ENCODE results near the gene ROBO1.

ROBO1 gene

DNA sequence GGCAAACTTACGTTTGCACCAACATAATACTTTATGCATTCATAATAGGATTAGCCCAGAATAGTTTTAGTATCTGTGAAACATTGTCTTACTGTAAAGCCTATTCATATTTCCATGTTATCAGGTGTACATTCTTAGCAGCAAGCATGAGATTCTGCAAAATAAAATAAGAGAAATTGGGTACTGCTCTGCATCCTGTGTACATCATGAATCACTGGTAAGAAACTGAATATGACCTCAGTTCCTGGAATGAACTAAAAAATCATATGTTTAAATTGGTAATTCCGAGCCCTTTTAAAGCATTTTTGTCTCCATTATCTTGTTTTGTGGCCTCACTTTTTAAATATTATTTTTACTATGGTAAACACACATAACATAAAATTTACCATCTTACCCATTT is 605.1 kb downstream of the ROBO1 start:
- no peak for DNase-seq (ENCODE audit: low spot score)

GRCh38 chr3:79161941-79162340 is 605.9 kb downstream of the ROBO1 start:
- DNase-seq (ENCODE audit: low spot score): no peak

DNA sequence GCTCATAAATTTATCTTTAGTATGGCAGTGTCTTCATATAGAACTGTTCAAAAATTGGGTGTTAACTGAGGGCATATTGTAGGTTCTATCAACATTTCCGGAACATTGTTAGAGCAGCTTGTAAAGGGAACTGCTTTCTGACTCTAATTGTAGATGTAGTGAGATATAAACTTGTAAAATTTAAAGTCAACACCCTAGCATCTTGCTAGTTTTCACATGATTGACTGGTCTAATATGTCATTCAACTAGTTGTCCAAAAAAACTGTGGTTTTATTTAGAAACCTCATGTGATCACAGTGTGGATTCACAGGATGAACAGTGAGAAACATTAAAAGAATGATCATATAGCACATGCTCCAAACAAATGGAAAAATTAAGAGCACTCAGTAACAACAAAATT is 607.4 kb downstream of the ROBO1 start:
- DNase-seq (ENCODE audit: low spot score): no peak

- DNase-seq (ENCODE audit: low spot score): no peak
Measured at GRCh38 chr3:79159736-79160135, 608.1 kb downstream of the ROBO1 start.

DNA sequence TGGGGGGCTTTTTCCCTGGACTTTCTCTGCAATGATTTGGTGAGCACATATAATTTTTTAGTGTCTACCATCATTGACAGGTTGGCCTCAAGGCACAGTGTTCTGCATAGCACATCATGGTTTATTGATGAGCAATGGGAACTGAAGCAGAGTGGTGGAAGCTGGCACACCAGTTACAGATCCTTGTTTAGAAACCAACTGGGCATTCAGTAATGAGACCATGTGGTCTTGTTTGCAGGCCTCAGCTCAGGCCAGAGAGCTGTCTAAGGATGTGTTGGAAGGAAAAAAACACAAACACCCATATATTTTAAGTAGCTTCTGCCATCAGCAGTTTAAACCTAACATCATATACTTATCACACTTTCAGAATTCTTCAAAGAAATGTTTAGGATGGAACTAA is 610.6 kb downstream of the ROBO1 start:
- no peak for DNase-seq (ENCODE audit: low spot score)

GRCh38 chr3:79154865-79155264 is 612.9 kb downstream of the ROBO1 start:
- no peak for DNase-seq (ENCODE audit: low spot score)

DNA sequence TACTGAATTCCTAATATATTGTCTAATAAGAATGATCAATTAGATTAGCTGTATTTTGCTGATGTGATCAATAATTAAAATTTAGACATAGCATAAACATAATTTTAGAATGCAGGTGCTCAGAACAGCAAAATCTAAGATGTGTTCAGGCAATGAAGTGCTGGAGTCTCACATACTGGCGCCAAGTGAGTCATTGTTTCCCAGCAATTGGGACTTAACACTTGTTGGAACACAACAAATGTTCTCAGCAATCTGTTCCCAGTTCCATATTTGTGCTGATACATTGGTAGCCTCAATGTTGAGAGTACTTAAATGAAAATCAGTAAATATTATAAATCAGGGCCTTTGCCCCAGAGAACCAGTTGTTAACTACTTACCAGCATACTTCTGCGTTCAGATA is 619.0 kb downstream of the ROBO1 start:
- DNase-seq (ENCODE audit: low spot score): no peak

DNA sequence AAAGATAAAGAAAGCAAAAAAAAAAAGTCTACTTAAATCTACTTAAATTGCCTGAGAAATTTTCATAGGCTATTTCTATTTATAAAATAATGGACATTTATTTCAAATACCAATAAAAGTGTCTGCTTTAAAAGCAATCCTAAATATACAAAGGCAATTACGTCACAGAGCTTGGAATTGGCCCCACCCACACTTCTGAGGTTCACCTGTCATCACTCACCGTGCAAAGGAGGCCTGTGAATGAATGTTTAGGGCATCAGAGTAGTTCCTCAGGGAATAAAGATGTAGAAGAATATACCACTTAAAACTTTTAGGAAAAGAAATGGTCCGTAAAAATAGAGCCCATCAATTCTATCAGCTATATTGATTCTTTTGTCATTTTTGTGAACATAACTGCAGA is 621.8 kb downstream of the ROBO1 start:
- no peak for DNase-seq (ENCODE audit: low spot score)

DNA sequence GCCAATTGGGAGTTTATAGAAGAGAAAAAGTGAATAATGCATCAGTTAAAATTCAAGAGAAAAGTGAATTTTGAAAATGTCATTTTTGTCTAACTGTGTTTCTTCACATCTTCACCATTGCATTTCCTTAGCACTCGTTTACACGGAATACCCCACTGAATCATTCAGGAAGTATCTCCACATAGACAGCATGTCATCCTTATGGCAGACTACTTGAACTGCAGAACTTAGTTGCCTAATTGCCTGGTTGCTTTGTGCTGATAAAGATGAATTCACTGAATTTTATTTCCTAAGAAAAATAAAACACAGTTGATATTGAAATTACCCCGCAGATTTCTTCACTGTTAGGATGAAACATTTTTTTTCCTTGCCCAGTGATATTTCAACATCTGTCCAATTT is 627.1 kb downstream of the ROBO1 start:
- DNase-seq (ENCODE audit: low spot score): no peak

DNA sequence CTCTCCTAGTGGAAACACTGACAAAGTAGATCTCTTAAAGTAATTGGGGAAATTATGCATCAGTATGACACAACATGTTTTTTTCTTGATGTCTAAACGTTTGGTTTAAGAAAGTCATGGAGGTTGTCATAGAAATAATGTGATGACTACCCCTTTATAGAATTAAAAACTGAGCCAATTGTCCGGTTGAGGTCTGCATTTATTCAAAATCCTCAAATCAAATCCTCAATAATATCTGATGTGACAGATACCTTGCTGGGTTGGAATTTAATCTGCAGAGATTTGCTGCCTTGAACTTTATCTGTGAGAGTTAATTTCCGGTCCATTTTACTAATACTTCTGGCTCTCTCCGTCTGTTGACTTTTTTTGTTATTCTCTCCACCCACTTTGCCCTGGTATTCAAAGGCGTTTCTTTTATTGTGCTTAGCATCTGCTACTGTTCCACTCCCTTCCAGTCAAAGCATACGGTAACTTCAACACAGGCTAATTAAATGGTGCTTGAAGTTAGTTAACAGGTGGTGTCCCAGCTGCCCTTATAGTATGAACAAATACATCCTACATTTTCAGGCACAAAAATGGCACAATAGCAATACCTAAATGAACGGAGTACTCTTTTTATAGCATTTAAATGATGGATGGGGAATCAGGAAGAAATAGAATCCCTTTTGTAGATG is 628.3 kb downstream of the ROBO1 start:
- no peak for DNase-seq (ENCODE audit: low spot score)

DNA sequence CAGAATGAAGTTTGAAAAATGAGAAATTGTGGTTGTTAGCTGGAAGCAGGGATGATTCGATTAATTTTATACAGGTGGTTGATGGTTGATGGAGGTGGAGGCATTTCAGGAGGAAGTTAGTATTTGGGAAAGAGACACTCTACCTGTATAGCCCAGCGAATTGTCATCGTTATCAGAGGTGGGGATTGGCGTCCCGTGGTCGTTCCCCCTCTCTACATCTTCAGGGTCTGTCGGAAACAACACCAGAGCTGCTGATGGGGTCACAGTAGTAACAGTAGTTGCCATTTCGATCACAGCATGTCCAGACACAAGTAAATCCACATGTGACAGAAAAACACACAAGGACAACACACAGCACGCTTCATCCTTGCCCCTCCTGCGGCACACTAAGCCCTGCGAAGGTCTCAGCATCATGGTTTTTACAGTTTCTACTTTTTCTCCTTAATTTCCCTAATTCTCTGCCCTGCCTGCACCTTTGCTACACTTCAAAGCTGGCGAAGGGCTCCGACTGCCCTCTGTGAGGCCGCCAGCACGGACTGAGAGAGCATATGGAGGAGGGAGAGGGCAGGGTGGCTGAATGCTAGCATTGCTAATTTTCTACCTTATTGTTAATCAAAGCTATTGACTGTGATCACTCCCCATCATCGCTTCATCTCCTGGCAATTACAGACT is 642.3 kb downstream of the ROBO1 start:
- DNase-seq (ENCODE audit: low spot score): no peak

GRCh38 chr3:79115458-79115857 is 652.3 kb downstream of the ROBO1 start:
- no peak for DNase-seq (ENCODE audit: low spot score)

- no peak for DNase-seq (ENCODE audit: low spot score)
Measured at GRCh38 chr3:79113876-79114275, 653.9 kb downstream of the ROBO1 start.

- no peak for DNase-seq (ENCODE audit: low spot score)
Measured at GRCh38 chr3:79111375-79112052, 656.3 kb downstream of the ROBO1 start.

DNA sequence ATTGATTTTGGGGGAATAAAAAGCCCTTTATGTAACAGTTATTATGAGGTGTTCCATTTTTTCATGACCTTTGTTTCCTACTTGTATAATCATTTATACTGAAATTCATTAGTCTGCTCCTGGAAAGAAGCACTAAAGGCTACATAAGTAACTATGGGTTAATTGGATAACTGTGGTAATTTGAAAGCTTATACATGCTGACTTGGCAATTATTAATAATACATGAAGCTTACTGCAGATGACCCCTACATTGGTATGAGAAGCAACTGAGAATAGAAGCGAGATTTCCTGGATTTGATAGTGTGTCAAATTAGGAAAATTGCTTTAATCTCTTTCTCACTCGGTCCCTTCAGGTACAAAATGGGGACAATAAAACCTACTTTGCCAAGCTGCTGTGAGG is 658.0 kb downstream of the ROBO1 start:
- DNase-seq (ENCODE audit: low spot score): no peak

GRCh38 chr3:79103307-79103706 is 664.5 kb downstream of the ROBO1 start:
- no peak for DNase-seq (ENCODE audit: low spot score)

DNA sequence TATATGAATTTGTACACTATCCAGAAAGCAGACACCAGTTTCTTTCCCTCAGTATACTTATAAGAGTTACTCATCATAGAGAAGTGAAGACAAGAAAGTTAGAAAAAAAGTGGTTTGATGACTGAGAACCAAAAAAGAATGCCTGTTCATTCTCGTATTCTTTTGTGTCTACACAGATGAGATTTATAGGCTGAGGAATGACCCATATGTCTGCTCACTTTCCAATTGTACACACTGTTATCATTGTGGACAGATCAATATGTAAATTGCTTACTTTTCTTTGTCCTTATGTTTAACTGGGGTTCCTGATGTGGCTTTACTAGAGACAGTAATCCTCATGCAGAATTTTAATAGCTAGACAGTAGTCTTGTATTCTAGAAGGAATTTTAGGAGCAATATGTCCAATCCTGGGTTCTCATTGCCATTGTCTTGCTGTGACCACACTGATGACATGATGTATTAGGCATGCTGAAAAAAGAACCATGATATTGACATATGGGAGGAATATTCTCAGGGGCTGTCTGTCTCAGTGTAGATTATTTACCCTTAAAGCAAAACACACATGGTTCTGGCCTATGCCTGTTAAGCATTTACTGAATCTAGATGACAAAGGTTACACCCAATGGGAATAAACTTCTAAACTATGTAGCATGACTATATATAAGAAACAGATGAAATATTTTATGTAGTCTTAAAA is 669.7 kb downstream of the ROBO1 start:
- no peak for DNase-seq (ENCODE audit: low spot score)

- no peak for DNase-seq (ENCODE audit: low spot score)
Measured at GRCh38 chr3:79094654-79095053, 673.1 kb downstream of the ROBO1 start.

DNA sequence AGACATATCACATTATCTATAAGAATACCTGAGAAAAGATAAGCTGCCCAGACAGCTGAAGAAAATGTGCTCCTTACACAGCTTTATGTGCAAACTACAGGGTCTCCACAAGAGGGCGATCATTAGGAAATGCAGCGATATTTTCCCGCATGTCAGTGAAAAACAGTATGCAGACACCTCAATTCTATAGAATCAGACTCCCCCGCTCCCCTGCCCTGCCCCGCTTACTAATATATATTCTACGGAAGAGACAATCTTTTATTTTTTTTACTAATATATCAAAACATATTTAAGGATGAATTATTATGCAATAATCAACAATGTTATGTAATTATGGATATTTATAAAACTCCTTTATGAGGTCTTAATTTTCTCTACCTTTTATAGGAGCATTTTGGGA is 681.3 kb downstream of the ROBO1 start:
- peak; percentile 50 for DNase-seq (ENCODE audit: low spot score)

DNA sequence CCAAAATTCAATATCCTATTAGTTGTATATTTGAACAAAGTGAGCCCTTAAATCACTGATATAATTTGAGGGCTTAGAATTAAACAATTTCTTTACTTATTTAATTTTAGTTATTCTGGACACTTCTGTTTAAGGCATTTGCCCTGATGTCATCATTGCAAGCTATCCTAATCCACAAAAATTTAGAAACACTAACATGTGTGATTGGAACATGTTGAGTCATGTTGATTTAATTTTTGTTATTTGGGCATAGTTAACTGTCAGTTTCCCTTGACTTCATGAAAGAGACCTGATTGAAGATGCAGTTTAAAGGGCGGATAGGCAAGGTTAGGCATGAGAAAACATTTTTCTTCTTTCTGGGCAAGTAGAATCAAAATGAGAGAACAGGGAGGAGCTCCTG is 682.6 kb downstream of the ROBO1 start:
- DNase-seq (ENCODE audit: low spot score): no peak

GRCh38 chr3:79081335-79081734 is 686.5 kb downstream of the ROBO1 start:
- DNase-seq (ENCODE audit: low spot score): no peak

DNA sequence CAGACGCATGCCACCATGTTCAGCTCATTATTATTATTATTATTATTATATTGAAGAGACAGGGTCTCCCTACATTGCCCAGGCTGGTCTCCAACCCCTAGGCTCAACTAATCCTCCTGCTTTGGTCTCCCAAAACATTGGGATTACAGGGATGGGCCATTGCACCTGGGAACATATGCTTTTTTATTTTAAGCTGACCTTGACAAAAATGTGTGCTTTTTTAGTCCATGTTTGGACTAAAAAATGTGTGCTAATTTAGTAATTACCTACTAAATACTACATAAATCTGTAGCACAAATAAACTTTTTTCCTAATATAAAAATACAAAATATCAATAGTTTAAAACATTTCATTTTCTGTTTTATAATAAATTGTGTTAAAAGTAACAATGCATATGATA is 693.2 kb downstream of the ROBO1 start:
- no peak for DNase-seq (ENCODE audit: low spot score)

DNA sequence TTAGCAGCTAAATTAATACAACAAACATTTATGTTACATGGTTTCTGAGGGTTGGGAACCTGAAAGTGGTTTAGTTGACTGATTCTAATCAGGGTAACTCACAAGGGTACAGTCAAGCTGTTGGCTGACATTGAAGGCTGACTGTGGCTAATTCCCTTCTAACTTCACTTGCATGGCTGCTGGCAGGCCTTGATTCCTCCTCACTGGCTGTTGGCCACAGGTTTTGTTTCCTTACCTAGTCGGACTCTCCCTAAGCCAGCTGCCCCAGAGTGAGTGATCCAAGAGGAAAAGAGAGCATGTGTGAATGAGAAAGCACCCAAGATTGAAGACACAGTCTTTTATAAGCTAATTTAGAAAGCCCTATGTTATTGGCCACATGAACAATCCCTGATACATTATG is 700.1 kb downstream of the ROBO1 start:
- no peak for DNase-seq (ENCODE audit: low spot score)

All from SW480 (cell line).